HG03139 (cell line): ENCODE measurements around the gene PDLIM4.

Experiments used
- ATAC-seq: cut with Tn5 transposase; IDR thresholded peaks from one replicate; pipeline ENCODE4 v1.9.1; 2021; ENCODE audit not compliant: unreplicated experiment

Gene PDLIM4

GRCh38 chr5:132257131-132258101 lies at the start of gene PDLIM4:
TSS of gene PDLIM4 (plus strand) at chr5:132257696. CDS start at chr5:132257735, 39 bp downstream.
- ATAC-seq: no peak

GRCh38 chr5:132207778-132208177 lies 49.7 kb upstream of the PDLIM4 start:
- ATAC-seq: no peak

- no peak for ATAC-seq
These were observed 48.4 kb upstream of the PDLIM4 start for GRCh38 chr5:132209131-132209530.

- ATAC-seq: no peak
These were observed 47.5 kb upstream of the PDLIM4 start for GRCh38 chr5:132209901-132210545.

- ATAC-seq: no peak
These were observed 46.6 kb upstream of the PDLIM4 start for GRCh38 chr5:132210944-132211343.

- ATAC-seq: no peak
These were observed 45.7 kb upstream of the PDLIM4 start for GRCh38 chr5:132211787-132212186.

GRCh38 chr5:132213666-132214065 lies 43.8 kb upstream of the PDLIM4 start:
- no peak for ATAC-seq

- ATAC-seq: no peak
These were observed 43.0 kb upstream of the PDLIM4 start for GRCh38 chr5:132214491-132214890.

- ATAC-seq: no peak
These were observed 42.2 kb upstream of the PDLIM4 start for GRCh38 chr5:132215329-132215728.

GRCh38 chr5:132218321-132218720 lies 39.2 kb upstream of the PDLIM4 start:
- ATAC-seq: no peak

GRCh38 chr5:132219289-132219970 lies 38.1 kb upstream of the PDLIM4 start:
- ATAC-seq: no peak

GRCh38 chr5:132219981-132220380 lies 37.5 kb upstream of the PDLIM4 start:
- no peak for ATAC-seq

GRCh38 chr5:132220491-132220890 lies 37.0 kb upstream of the PDLIM4 start:
- ATAC-seq: no peak

- ATAC-seq: no peak
These were observed 35.5 kb upstream of the PDLIM4 start for GRCh38 chr5:132221781-132222648.

GRCh38 chr5:132222649-132223038 lies 34.9 kb upstream of the PDLIM4 start:
- ATAC-seq: no peak

GRCh38 chr5:132223861-132224260 lies 33.6 kb upstream of the PDLIM4 start:
- ATAC-seq: no peak

- ATAC-seq: no peak
These were observed 32.8 kb upstream of the PDLIM4 start for GRCh38 chr5:132224716-132225115.

- ATAC-seq: no peak
These were observed 32.1 kb upstream of the PDLIM4 start for GRCh38 chr5:132225165-132226032.

- ATAC-seq: no peak
These were observed 30.8 kb upstream of the PDLIM4 start for GRCh38 chr5:132226516-132227234.
